GM20000 (cell line): ENCODE measurements around the gene TRAPPC2L.

ENCODE experiments used
- DNase-seq: peaks from one replicate; pipeline ENCODE4 v3.0.0; 2012; ENCODE audit warnings: low spot score
- TF ChIP-seq, protein P1 (sequence below): IDR thresholded peaks from 2 replicates; pipeline ENCODE4 v1.5.1; 2012; ENCODE audit warnings: mild to moderate bottlenecking, control low read depth; ENCODE audit errors: extremely low read depth, missing control alignments

The TRAPPC2L gene

GRCh38 chr16:88864521-88864920, 7.6 kb downstream of the TRAPPC2L start:
- DNase-seq: no peak

GRCh38 chr16:88865310-88865709, 8.4 kb downstream of the TRAPPC2L start:
- TF ChIP-seq, protein P1, sequence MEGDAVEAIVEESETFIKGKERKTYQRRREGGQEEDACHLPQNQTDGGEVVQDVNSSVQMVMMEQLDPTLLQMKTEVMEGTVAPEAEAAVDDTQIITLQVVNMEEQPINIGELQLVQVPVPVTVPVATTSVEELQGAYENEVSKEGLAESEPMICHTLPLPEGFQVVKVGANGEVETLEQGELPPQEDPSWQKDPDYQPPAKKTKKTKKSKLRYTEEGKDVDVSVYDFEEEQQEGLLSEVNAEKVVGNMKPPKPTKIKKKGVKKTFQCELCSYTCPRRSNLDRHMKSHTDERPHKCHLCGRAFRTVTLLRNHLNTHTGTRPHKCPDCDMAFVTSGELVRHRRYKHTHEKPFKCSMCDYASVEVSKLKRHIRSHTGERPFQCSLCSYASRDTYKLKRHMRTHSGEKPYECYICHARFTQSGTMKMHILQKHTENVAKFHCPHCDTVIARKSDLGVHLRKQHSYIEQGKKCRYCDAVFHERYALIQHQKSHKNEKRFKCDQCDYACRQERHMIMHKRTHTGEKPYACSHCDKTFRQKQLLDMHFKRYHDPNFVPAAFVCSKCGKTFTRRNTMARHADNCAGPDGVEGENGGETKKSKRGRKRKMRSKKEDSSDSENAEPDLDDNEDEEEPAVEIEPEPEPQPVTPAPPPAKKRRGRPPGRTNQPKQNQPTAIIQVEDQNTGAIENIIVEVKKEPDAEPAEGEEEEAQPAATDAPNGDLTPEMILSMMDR: no peak
- no peak for DNase-seq

More at GRCh38 chr16:88864521-88864920, 7.6 kb downstream of the TRAPPC2L start:
- TF ChIP-seq, protein P1: no peak

GRCh38 chr16:88865742-88866141, 8.8 kb downstream of the TRAPPC2L start:
- no peak for DNase-seq
- TF ChIP-seq, protein P1: no peak

DNA sequence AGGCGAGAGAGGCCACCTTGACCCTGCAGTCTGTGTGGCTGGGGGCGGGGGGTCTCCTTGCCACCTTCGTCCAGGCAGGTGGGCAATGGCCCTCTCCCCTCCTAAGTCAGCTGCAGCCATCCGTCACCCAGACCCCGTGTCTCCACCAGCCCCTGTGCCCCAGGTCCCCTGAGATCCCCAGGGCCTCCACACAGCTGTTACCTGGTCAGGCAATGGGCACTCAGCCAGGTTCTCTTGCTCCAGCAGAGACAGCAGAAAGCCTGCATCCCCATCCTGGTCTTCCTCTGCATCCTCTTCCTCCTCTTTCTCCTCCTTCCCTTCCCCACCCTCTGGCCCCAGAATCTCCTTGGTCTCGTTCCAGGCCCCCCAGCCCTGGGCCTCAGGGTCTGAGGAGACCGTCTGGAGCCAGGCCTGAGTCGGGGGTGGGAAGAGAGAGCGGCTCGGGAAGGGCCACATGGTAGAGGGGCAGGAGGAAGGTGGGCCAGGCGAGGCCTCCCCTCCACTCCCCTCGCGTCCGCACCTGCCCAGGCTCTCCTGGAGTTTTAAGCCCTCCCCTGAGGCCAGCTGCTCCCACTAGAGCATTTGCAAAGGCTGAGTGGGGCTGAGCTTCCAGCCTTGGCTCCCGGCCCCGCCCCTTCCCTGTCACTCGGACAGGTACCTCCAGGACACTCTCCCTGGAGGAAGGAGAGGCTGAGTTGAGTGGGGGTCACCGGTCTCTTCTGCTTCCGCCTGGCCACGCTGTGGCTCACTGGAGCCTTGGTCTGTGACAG, 9.4 kb downstream of the TRAPPC2L start, which contains the start of gene PABPN1L:
Gene PABPN1L (minus strand): TSS at position 510 of the 770 bp plus-strand sequence. CDS start 54 bp downstream, at position 456.
- TF ChIP-seq, protein P1: no peak
- no peak for DNase-seq

DNA sequence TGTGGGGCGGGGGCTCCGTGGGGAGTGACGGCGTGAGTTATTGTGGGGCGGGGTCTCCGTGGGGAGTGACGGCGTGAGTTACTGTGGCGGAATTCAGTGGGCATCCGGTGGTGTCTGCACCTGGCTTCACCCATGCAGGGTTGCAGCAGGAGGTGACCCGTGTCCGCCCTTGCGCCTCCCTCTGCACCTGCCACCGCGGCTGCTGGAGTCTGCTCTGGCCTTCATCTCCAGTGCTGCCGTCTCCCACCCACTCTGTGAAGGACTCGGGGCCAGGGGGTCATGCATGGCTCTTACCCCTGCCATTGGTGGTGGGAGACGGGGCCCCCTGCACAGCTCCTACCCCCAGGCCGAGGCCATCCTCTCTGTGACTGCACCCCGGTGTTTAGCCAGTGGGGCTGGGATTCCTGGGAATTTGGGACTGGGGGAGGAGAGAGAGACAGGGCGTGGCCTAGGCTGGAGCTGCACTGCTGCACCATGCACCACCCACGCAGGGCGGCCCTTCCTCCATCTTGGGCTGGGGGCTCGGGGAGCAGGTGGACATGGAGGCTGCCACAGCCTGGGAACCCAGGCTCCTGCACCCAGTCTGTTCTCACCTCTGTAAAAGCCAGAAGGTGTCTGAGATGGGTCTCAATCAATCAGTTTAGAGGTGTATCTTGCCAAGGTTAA, 10.8 kb downstream of the TRAPPC2L start:
- no peak for DNase-seq

GRCh38 chr16:88868974-88869672, 12.2 kb downstream of the TRAPPC2L start:
- no peak for DNase-seq
- TF ChIP-seq, protein P1: no peak

More for the DNA sequence above, 10.8 kb downstream of the TRAPPC2L start:
- TF ChIP-seq, protein P1: no peak

- no peak for DNase-seq
Measured at GRCh38 chr16:88869673-88869980, 12.7 kb downstream of the TRAPPC2L start.

More at GRCh38 chr16:88869673-88869980, 12.7 kb downstream of the TRAPPC2L start:
- TF ChIP-seq, protein P1: no peak
